Measurements from ENCODE around the gene BMP4. TPM values are rescaled to one million over a fixed set of nuclear protein-coding genes. Genes with fewer than 3 reads are reported as not detected.

BMP4 gene
- total and polyA plus RNA-seq, 2 of the 13 experiments (the other 11 are each of a cell fraction or from before 2014, with no cell fraction given) = 56.4 to 169 TPM

DNA sequence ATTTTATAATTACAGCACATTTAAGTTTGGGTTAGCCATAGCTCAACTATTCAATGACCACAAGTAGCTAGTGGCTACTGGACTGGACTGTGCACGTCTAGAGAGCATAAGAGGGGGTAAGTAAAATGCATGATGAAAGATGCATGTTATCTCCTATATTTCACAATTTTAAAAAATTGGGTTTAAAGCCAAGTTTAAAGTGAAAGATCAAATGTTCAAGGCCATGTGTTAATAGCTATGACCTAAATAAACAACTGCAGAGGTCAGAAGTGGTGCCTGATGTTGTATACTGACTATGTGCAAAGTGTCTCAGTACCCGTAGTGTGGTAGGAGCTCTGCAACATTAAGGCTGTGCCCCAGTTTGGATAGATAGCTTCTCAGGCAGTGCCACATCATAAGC, 48.2 kb downstream of the BMP4 start (continued):
- TF ChIP-seq, protein P1, sequence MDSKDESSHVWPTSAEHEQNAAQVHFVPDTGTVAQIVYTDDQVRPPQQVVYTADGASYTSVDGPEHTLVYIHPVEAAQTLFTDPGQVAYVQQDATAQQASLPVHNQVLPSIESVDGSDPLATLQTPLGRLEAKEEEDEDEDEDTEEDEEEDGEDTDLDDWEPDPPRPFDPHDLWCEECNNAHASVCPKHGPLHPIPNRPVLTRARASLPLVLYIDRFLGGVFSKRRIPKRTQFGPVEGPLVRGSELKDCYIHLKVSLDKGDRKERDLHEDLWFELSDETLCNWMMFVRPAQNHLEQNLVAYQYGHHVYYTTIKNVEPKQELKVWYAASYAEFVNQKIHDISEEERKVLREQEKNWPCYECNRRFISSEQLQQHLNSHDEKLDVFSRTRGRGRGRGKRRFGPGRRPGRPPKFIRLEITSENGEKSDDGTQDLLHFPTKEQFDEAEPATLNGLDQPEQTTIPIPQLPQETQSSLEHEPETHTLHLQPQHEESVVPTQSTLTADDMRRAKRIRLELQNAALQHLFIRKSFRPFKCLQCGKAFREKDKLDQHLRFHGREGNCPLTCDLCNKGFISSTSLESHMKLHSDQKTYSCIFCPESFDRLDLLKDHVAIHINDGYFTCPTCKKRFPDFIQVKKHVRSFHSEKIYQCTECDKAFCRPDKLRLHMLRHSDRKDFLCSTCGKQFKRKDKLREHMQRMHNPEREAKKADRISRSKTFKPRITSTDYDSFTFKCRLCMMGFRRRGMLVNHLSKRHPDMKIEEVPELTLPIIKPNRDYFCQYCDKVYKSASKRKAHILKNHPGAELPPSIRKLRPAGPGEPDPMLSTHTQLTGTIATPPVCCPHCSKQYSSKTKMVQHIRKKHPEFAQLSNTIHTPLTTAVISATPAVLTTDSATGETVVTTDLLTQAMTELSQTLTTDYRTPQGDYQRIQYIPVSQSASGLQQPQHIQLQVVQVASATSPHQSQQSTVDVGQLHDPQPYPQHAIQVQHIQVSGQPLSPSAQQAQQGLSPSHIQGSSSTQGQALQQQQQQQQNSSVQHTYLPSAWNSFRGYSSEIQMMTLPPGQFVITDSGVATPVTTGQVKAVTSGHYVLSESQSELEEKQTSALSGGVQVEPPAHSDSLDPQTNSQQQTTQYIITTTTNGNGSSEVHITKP (CRISPR knock-in tag; IDR thresholded peaks at IDR 0.05; ENCODE audit: low read depth) = no peak
- TF ChIP-seq FOXA1 (IDR thresholded peaks at IDR 0.05) (no peak), FOXA1 (CRISPR knock-in tag; IDR thresholded peaks at IDR 0.05) (peak; percentile 40; the same call in 1 of the 2 replicates), HMG20A (CRISPR knock-in tag; IDR thresholded peaks at IDR 0.05; ENCODE audit: borderline replicate concordance) (peak; percentile 54; the same call in 1 of the 2 replicates), CBX1 (IDR thresholded peaks at IDR 0.05; ENCODE audit: low read depth) (no peak), NCOR1 (IDR thresholded peaks at IDR 0.05; ENCODE audit: borderline replicate concordance, low read length) (peak; percentile 95), GATAD2A (CRISPR knock-in tag; IDR thresholded peaks at IDR 0.05) (peak; percentile 78), FOXJ3 (CRISPR knock-in tag; IDR thresholded peaks at IDR 0.05; ENCODE audit: borderline replicate concordance) (peak; percentile 53; the same call in 1 of the 2 replicates), ZNF792 (CRISPR knock-in tag; IDR thresholded peaks at IDR 0.05) (no peak), NR2F6 (IDR thresholded peaks at IDR 0.05) (peak; percentile 48), NR2F6 (CRISPR knock-in tag; IDR thresholded peaks at IDR 0.05) (no peak), MAZ (IDR thresholded peaks at IDR 0.05; ENCODE audit: borderline replicate concordance, low read depth, low read length) (no peak), MAZ (CRISPR knock-in tag; IDR thresholded peaks at IDR 0.05; ENCODE audit: low read depth) (no peak), RARA (CRISPR knock-in tag; IDR thresholded peaks at IDR 0.05) (peak; percentile 99), GTF3A (CRISPR knock-in tag; conservative IDR thresholded peaks at IDR 0.05) (no peak), CREM (IDR thresholded peaks at IDR 0.05) (peak; percentile 53; the same call in 1 of the 2 replicates), CREM (CRISPR knock-in tag; IDR thresholded peaks at IDR 0.05) (no peak), RFXANK (CRISPR knock-in tag; IDR thresholded peaks at IDR 0.05) (no peak), NFE2 (CRISPR knock-in tag; IDR thresholded peaks at IDR 0.05) (no peak), FOXK1 (CRISPR knock-in tag; IDR thresholded peaks at IDR 0.05; ENCODE audit: borderline replicate concordance, low read depth) (peak; percentile 30), NR1H2 (CRISPR knock-in tag; IDR thresholded peaks at IDR 0.05; ENCODE audit: borderline replicate concordance, low read depth) (no peak), TBL1XR1 (IDR thresholded peaks at IDR 0.05; ENCODE audit: borderline replicate concordance, low read length, partially characterized antibody) (peak; percentile 99), ZSCAN9 (CRISPR knock-in tag; IDR thresholded peaks at IDR 0.05; ENCODE audit: borderline replicate concordance) (no peak)
- TF ChIP-seq, protein P2, sequence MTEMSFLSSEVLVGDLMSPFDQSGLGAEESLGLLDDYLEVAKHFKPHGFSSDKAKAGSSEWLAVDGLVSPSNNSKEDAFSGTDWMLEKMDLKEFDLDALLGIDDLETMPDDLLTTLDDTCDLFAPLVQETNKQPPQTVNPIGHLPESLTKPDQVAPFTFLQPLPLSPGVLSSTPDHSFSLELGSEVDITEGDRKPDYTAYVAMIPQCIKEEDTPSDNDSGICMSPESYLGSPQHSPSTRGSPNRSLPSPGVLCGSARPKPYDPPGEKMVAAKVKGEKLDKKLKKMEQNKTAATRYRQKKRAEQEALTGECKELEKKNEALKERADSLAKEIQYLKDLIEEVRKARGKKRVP (CRISPR knock-in tag; IDR thresholded peaks at IDR 0.05) = peak in 1 of 2 experiments; percentile 50; a peak in 1 of 4 replicates
- TF ChIP-seq, protein P3, sequence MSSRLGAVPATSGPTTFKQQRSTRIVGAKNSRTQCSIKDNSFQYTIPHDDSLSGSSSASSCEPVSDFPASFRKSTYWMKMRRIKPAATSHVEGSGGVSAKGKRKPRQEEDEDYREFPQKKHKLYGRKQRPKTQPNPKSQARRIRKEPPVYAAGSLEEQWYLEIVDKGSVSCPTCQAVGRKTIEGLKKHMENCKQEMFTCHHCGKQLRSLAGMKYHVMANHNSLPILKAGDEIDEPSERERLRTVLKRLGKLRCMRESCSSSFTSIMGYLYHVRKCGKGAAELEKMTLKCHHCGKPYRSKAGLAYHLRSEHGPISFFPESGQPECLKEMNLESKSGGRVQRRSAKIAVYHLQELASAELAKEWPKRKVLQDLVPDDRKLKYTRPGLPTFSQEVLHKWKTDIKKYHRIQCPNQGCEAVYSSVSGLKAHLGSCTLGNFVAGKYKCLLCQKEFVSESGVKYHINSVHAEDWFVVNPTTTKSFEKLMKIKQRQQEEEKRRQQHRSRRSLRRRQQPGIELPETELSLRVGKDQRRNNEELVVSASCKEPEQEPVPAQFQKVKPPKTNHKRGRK (CRISPR knock-in tag; IDR thresholded peaks at IDR 0.05) = no peak

Measured in HepG2 (cell line).